ENCODE results near the gene NOD2. TPM values are rescaled to one million over a fixed set of nuclear protein-coding genes. Genes with fewer than 3 reads are reported as not detected.

Gene NOD2
- total RNA-seq, 2 experiments from 2014 or later, result 20.8 to 24.1 TPM

DNA sequence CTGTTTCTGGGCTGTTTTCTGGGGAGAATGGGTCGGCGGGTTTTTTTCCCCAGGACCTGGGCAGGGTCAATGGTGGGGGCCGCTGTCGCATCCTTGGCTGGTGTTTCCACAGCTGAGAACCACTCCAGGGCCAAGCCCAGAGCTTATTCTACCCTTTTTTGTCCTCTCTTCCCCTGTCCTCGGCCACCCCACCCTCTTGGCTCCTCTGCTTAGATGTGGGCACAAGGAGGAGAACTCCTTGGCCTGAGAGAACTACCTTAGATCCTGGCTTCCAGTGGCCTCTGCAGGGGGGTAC, 4.0 kb downstream of the NOD2 start:
- H3K4me1 Mint-ChIP-seq, result peaks cover 82% of the 10 kb centered on the region
- H3K4me3 Mint-ChIP-seq, result peak overlapping the region; percentile 85
- POLR2A ChIA-PET, result interaction anchor here (0.8 to 8.1 kb wide), 5 partner anchors 12 to 47 kb away, joined by 3 to 164 read pairs (median 33); partner anchors contain the start of genes CYLD and SNX20
- DNase-seq, result no peak
- H3K9me3 Mint-ChIP-seq, result peaks cover 4% of the 10 kb centered on the region
- H3K27me3 Mint-ChIP-seq, result peaks cover under 1% of the 10 kb centered on the region
- CTCF ChIA-PET, result interaction anchor here (0.5 to 3.2 kb wide), 10 partner anchors 10 to 823 kb away, joined by 3 to 23 read pairs (median 4); no protein-coding TSS in a partner anchor
- peak overlapping the region; percentile 81 for H3K27ac Mint-ChIP-seq
- peaks cover 54% of the 10 kb centered on the region for H3K36me3 Mint-ChIP-seq (ENCODE audit: low read depth)

DNA sequence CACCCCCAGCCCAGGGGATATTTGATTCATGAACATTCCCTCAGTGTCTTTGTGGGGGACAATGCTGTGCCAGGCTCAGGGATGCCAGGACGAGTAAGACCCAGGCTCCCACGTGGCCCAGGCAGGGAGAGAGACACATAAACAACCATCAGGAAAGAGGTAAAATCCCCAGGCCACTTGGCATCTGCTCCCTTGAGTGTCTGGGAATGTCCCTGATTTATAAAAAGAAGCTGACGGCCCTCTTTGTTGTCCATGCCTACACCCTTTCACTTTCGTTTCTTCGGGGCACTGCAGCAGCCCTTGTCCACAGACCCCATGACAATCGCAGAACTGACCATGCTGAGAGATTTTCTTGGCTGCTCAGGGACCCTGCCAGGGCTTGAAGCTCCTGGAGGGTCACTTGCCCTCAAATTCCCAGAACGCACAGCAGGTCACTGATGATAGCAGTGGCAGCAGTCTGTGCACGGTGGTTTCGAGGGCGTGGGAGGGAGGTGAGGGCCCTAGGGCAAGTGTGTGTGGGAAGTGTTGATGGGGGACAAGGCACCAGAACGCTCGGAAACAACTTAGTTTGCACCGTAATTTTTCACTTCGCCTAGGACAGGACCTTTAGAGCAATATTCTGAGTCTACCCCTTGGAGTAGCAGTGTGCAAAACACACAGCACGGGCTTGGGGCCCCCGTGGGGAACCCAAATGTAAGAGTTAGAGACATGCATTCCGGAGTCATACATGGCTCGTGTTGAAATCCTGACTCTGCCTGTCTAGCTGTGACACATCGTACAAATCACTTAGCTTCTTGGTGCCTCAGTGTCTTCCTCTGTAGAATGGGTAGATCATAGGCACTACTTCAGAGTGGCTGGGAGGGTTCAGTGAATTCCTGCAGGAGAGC, 4.7 kb downstream of the NOD2 start:
- DNase-seq, result peak; percentile 53

DNA sequence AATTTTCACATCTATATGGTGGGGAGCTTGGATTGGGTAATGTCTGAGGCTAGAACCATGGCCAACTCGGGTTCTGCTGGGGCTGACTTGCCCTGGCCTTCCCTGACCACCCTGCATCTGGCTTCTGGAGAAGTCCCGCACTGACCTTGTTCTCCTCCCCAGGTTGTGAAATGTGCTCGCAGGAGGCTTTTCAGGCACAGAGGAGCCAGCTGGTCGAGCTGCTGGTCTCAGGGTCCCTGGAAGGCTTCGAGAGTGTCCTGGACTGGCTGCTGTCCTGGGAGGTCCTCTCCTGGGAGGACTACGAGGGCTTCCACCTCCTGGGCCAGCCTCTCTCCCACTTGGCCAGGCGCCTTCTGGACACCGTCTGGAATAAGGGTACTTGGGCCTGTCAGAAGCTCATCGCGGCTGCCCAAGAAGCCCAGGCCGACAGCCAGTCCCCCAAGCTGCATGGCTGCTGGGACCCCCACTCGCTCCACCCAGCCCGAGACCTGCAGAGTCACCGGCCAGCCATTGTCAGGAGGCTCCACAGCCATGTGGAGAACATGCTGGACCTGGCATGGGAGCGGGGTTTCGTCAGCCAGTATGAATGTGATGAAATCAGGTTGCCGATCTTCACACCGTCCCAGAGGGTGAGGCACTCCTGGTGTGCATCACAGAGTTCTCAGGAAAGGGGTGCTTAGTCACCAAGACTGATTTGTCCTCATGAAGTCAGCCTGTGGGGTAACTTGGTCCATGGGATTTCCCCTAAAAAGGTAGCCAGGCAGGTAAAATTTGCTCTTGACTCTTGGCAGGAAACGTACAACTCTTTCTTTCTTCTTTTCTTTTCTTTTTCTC, 6.1 kb downstream of the NOD2 start:
- ChIA-PET CTCF (interaction anchor here (3.2 kb wide), 1 partner anchor 33 kb away, joined by 23 read pairs; no protein-coding TSS in a partner anchor), POLR2A (interaction anchor here (0.6 to 8.1 kb wide), 7 partner anchors 10 to 361 kb away, joined by 3 to 164 read pairs (median 20); partner anchors contain the start of genes CYLD and SNX20)
- Mint-ChIP-seq H3K9me3 (peaks cover 13% of the 10 kb centered on the region), H3K27ac (peak overlapping the region; percentile 81), H3K36me3 (ENCODE audit: low read depth) (peaks cover 69% of the 10 kb centered on the region), H3K4me1 (peaks cover 70% of the 10 kb centered on the region), H3K4me3 (peak overlapping the region; percentile 85), H3K27me3 (no peaks in the 10 kb centered on the region)
- peak; percentile 58 for DNase-seq

More for the DNA sequence above, 4.7 kb downstream of the NOD2 start:
- POLR2A ChIA-PET, result interaction anchor here (0.8 to 8.1 kb wide), 7 partner anchors 11 to 359 kb away, joined by 3 to 164 read pairs (median 20); partner anchors contain the start of genes CYLD and SNX20
- peaks cover 61% of the 10 kb centered on the region for H3K36me3 Mint-ChIP-seq (ENCODE audit: low read depth)
- CTCF ChIA-PET, result interaction anchor here (0.5 to 3.2 kb wide), 8 partner anchors 13 to 824 kb away, joined by 3 to 23 read pairs (median 3); partner anchors contain the start of gene SNX20
- H3K4me1 Mint-ChIP-seq, result peaks cover 78% of the 10 kb centered on the region
- H3K27ac Mint-ChIP-seq, result peak overlapping the region; percentile 81
- peaks cover 4% of the 10 kb centered on the region for H3K9me3 Mint-ChIP-seq
- peak overlapping the region; percentile 85 for H3K4me3 Mint-ChIP-seq
- H3K27me3 Mint-ChIP-seq, result no peaks in the 10 kb centered on the region

DNA sequence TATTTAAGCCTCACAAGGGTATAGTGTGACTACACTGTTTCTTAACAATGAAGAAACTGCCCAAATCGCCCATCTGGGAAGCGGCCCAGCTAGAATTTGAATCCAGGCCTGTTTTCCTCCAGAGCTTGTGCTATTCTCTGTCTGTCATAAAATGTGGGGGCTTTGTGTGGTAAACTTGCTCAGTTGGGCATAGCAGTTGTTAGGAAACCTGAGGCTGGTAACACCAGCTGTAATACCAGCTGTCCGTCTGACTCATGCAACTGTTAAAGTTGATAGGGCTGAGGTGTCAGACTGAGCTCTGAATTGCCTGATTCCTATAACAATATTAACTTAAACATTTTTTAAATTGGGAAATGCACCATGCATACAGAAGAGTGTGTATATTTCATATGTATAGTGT, 9.3 kb downstream of the NOD2 start:
- DNase-seq, result no peak

DNA sequence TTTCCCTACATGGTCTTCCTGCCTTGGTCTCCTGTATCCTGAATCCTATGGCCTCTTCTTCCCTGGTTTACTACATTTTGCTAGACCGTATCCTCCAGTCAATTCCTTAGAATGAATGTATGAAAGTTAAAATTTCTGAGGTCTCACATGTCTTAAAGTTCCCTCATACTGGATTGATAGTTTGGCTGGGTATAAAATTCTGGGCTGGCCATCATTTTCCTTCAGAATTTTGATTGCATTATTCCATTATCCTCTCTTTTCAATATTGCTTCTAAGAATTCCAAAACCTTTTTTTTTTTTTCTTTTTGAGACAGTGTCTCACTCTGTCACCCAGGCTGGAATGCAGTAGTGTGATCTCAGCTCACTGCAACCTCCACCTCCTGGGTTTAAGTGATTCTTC, 10.8 kb downstream of the NOD2 start:
- Mint-ChIP-seq H3K4me1 (peaks cover 62% of the 10 kb centered on the region), H3K27me3 (no peaks in the 10 kb centered on the region), H3K27ac (no peak overlapping the region), H3K36me3 (ENCODE audit: low read depth) (peaks cover 91% of the 10 kb centered on the region), H3K9me3 (peaks cover 27% of the 10 kb centered on the region), H3K4me3 (no peak overlapping the region)
- DNase-seq, result no peak
- ChIA-PET POLR2A (interaction anchor here (0.8 kb wide), 1 partner anchor 23 kb away, joined by 4 read pairs; the partner anchor contains the start of gene SNX20), CTCF (interaction anchor here (1.0 kb wide), 1 partner anchor 36 kb away, joined by 3 read pairs; no protein-coding TSS in a partner anchor)

More for the DNA sequence above, 9.3 kb downstream of the NOD2 start:
- no peaks in the 10 kb centered on the region for H3K27me3 Mint-ChIP-seq
- ChIA-PET CTCF (no interaction called here), POLR2A (interaction anchor here (0.9 to 1.5 kb wide), 3 partner anchors 8 to 35 kb away, joined by 3 to 5 read pairs (median 3); no protein-coding TSS in a partner anchor)
- peaks cover 27% of the 10 kb centered on the region for H3K9me3 Mint-ChIP-seq
- H3K4me1 Mint-ChIP-seq, result peaks cover 62% of the 10 kb centered on the region
- no peak overlapping the region for H3K4me3 Mint-ChIP-seq
- no peak overlapping the region for H3K27ac Mint-ChIP-seq
- H3K36me3 Mint-ChIP-seq (ENCODE audit: low read depth), result peaks cover 84% of the 10 kb centered on the region

DNA sequence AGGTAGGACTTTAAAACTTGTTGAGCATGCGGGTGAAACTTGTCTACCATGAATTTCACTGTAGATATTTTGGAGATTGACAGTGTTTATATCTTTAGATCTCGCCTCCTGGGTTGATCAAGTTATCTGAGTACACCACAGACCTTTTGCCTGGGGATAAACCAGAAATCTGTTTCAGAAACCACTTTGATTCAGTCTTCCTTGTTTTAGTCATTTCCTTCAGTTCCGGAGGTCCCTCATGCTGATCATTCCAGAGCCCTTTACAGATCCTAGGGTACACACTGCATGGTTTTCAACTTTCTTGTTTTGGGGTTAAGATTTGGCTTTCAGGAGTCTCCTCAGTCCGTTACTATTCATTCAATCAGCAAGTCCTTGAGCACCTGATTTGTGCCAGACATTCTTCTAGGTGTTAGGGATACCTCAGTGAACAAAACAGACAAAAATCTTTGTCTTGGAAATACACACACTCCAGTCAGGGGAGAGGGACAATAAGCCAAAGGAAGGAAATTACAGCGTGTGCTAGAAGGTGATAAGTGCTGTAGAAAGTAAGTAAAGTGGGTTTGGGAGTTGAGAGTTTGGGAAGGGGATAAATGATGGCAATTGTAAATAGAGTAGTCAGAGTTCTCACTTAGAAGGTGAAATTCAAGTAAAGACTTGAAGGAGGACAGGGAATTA, 12.2 kb downstream of the NOD2 start:
- CTCF ChIA-PET, result no interaction called here
- peaks cover 59% of the 10 kb centered on the region for H3K4me1 Mint-ChIP-seq

DNA sequence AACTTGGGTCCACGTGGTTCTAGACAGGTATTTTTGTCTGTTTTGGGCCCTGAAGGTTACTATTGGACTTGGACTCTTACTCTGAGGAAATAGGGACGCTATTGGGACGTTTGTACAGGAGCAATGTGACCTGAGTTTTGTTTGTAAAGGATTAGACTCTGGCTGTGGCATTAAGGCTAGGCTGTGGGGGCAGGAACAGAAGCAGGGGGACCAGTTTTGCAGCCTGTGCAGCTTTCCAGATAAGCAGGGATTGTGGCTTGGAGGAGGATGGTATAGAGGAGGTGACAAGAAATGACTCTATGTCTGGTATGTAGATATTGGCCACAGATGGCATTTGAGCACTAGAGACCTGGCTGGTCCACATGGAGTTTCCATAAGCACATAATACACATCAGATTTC, 12.8 kb downstream of the NOD2 start:
- ChIA-PET CTCF (no interaction called here), POLR2A (no interaction called here)
- H3K27me3 Mint-ChIP-seq, result no peaks in the 10 kb centered on the region
- peaks cover 94% of the 10 kb centered on the region for H3K36me3 Mint-ChIP-seq (ENCODE audit: low read depth)
- no peak for DNase-seq
- H3K9me3 Mint-ChIP-seq, result peaks cover 25% of the 10 kb centered on the region
- H3K4me3 Mint-ChIP-seq, result no peak overlapping the region
- H3K4me1 Mint-ChIP-seq, result peaks cover 54% of the 10 kb centered on the region
- H3K27ac Mint-ChIP-seq, result no peak overlapping the region

More for the DNA sequence above, 12.2 kb downstream of the NOD2 start:
- Mint-ChIP-seq H3K4me3 (no peak overlapping the region), H3K27ac (no peak overlapping the region), H3K9me3 (peaks cover 27% of the 10 kb centered on the region), H3K36me3 (ENCODE audit: low read depth) (peaks cover 94% of the 10 kb centered on the region), H3K27me3 (no peaks in the 10 kb centered on the region)
- POLR2A ChIA-PET, result no interaction called here
- no peak for DNase-seq

DNA sequence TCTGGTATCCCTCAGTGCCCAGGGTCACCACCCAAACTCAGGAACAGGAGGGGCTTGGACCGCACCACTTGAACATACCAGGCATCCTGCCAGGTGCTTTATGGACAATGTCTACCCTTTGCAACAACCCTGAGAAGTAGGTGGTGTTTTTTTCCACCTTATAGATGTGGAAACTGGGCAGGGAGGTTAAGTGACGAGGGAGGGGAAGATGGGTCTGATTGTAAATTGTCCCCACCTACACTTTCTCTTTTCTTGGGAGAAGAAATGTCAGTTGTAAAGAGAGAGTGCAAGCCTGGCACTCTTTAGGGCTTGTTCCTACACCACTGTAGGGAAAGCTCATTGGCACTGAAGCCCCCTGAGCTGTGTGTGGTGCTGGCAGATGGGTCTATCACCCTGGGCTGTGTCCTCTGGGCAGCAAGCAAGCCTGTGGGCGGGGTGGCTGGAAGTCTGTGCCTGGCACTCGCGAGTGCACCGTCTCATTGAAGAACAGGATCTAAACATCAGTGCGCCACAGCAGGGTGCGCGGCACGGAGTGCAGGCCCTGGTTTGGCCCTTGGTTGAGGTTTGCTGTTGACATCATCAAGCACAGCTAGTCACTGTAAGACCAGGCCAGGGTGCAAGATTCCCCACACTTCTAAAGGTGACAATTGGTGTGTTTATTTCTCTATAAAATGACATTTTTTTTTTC, 15.1 kb downstream of the NOD2 start:
- Mint-ChIP-seq H3K9me3 (peaks cover 23% of the 10 kb centered on the region), H3K27ac (peak overlapping the region; percentile 75), H3K27me3 (no peaks in the 10 kb centered on the region), H3K36me3 (ENCODE audit: low read depth) (peaks cover 84% of the 10 kb centered on the region), H3K4me3 (no peak overlapping the region), H3K4me1 (peaks cover 53% of the 10 kb centered on the region)
- ChIA-PET CTCF (interaction anchor here (0.8 to 1.5 kb wide), 6 partner anchors 11 to 98 kb away, joined by 3 to 5 read pairs (median 4); partner anchors contain the start of gene CYLD), POLR2A (interaction anchor here (1.0 to 3.7 kb wide), 7 partner anchors 9 to 38 kb away, joined by 3 to 20 read pairs (median 5); partner anchors contain the start of genes CYLD and SNX20)
- DNase-seq, result peak; percentile 42

DNA sequence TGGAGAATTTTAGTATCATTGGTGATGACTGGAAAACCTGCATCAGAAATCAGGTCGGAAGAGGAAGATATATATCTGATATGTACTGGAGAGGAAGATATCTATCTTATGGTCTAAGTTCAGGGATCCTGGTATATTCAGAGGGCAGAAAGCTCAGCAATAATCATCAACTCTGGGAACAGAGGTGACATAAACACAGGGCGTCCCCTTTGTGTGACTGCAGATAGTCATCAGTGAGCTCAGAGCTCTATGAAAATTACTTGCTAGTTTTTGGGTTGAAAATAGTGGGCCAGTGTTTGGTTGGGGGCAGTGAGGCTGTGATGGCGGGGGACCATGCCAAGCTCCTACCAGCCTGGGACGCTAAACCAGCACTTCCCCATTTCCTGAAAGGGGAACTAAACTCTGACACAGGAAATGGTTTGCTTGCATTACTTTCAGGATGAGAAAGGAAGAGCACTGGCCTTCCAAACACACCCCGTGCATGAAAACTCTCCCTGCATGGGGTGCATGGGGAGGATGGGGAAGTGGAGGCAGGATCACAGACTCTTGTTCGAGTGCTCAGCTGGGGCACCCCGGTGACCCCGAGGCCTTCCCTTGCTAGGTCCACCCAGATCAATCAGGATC, 15.8 kb downstream of the NOD2 start:
- H3K4me1 Mint-ChIP-seq, result peaks cover 54% of the 10 kb centered on the region
- DNase-seq, result no peak
- H3K36me3 Mint-ChIP-seq (ENCODE audit: low read depth), result peaks cover 83% of the 10 kb centered on the region
- peak overlapping the region; percentile 75 for H3K27ac Mint-ChIP-seq
- no peaks in the 10 kb centered on the region for H3K27me3 Mint-ChIP-seq
- ChIA-PET POLR2A (interaction anchor here (0.9 to 3.7 kb wide), 7 partner anchors 10 to 37 kb away, joined by 3 to 20 read pairs (median 5); partner anchors contain the start of genes CYLD and SNX20), CTCF (interaction anchor here (0.8 to 1.5 kb wide), 6 partner anchors 11 to 97 kb away, joined by 3 to 5 read pairs (median 4); partner anchors contain the start of gene CYLD)
- H3K9me3 Mint-ChIP-seq, result peaks cover 17% of the 10 kb centered on the region
- peak overlapping the region; percentile 28 for H3K4me3 Mint-ChIP-seq

DNA sequence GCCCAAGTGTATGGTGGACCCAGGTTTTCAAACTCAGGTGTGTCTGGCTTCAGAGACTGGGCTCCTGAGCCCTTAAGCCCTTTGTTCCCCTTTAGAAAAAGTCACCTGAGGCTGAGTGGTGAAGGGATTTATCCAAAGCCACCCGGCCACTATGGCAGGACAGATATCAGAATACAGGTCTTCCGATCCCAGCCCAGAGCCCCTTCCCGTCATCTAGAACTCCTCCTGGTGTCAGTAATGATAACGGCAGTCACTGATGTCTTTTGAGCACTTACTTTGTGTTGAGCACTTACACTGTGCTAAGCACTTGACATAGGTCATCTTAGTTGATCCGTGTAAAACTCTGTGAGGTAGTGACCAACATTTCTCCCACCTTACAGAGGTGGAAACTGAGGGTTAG, 16.6 kb downstream of the NOD2 start:
- CTCF ChIA-PET, result interaction anchor here (1.3 kb wide), 1 partner anchor 10 kb away, joined by 5 read pairs; no protein-coding TSS in a partner anchor
- DNase-seq, result no peak
- Mint-ChIP-seq H3K4me1 (peaks cover 53% of the 10 kb centered on the region), H3K27ac (no peak overlapping the region), H3K4me3 (no peak overlapping the region), H3K9me3 (peaks cover 12% of the 10 kb centered on the region), H3K36me3 (ENCODE audit: low read depth) (peaks cover 82% of the 10 kb centered on the region), H3K27me3 (no peaks in the 10 kb centered on the region)
- POLR2A ChIA-PET, result interaction anchor here (0.9 to 3.7 kb wide), 2 partner anchors 11 to 12 kb away, joined by 3 to 20 read pairs; no protein-coding TSS in a partner anchor

DNA sequence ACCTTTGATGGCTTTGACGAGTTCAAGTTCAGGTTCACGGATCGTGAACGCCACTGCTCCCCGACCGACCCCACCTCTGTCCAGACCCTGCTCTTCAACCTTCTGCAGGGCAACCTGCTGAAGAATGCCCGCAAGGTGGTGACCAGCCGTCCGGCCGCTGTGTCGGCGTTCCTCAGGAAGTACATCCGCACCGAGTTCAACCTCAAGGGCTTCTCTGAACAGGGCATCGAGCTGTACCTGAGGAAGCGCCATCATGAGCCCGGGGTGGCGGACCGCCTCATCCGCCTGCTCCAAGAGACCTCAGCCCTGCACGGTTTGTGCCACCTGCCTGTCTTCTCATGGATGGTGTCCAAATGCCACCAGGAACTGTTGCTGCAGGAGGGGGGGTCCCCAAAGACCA, 17.6 kb downstream of the NOD2 start:
- peaks cover 43% of the 10 kb centered on the region for H3K4me1 Mint-ChIP-seq
- ChIA-PET POLR2A (interaction anchor here (1.6 to 3.7 kb wide), 2 partner anchors 12 to 26 kb away, joined by 4 to 20 read pairs; no protein-coding TSS in a partner anchor), CTCF (no interaction called here)
- H3K27me3 Mint-ChIP-seq, result no peaks in the 10 kb centered on the region
- H3K9me3 Mint-ChIP-seq, result peaks cover 3% of the 10 kb centered on the region
- no peak for DNase-seq
- H3K27ac Mint-ChIP-seq, result no peak overlapping the region
- H3K4me3 Mint-ChIP-seq, result no peak overlapping the region
- peaks cover 79% of the 10 kb centered on the region for H3K36me3 Mint-ChIP-seq (ENCODE audit: low read depth)

All from activated CD4-positive, alpha-beta memory T cell treated with anti-CD3 and anti-CD28 coated beads, Interleukin-2, amount 10 ng/mL, durations not matched to agents 7 days and 5 days (primary cell).